ENCODE data around the gene TPRA1.

DNA sequence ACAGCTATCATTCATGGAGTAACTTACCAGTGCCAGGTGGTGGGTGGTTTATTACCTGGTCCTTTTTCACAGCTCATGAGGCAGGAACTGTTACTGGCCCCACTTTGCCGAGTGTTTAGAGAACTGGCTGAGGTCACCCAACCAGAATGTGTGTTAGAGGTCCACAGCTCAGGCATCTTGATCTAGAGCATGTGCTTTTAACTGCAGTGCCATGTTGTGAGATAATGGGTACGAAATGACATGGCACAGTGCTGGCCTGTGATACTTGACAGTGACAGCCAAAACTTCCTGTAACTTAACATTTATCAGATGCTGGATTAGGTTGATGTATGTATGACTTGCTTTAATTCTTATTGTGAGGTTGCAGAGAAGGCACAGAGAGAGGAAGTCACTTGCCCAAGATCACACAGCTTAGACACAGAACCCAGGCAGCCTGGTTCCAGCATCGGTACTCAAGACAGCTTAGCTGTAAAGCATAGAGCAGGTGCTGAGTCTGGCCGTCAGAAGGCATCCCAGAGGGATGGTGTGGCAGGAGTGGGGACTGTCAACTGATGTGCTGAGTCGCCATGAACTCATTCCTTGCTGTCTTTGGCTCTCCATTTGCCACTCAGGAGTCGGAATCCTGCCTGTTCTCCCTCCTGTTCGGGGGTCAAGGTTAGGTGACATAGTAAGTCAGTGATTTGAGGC is 17.3 kb upstream of the TPRA1 start:
- TF ChIP-seq, protein P1, sequence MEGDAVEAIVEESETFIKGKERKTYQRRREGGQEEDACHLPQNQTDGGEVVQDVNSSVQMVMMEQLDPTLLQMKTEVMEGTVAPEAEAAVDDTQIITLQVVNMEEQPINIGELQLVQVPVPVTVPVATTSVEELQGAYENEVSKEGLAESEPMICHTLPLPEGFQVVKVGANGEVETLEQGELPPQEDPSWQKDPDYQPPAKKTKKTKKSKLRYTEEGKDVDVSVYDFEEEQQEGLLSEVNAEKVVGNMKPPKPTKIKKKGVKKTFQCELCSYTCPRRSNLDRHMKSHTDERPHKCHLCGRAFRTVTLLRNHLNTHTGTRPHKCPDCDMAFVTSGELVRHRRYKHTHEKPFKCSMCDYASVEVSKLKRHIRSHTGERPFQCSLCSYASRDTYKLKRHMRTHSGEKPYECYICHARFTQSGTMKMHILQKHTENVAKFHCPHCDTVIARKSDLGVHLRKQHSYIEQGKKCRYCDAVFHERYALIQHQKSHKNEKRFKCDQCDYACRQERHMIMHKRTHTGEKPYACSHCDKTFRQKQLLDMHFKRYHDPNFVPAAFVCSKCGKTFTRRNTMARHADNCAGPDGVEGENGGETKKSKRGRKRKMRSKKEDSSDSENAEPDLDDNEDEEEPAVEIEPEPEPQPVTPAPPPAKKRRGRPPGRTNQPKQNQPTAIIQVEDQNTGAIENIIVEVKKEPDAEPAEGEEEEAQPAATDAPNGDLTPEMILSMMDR (conservative IDR thresholded peaks at IDR 0.05), result no peak
- TF ChIP-seq EZH2 (IDR thresholded peaks at IDR 0.05; ENCODE audit: low read depth), result no peak

Data from PC-9 (cell line).